G401.6 (cell line): ENCODE results near the gene B4GALNT4.
"Not testable (repeated sequence)": the region's sequence is repeated elsewhere in the genome, so short reads cannot be mapped to it uniquely, and the experiment has no call there.

Source experiments
- FAIRE-seq: peaks from 2 replicates; lab custom pipeline; 2012; peaks lifted over from hg19 to GRCh38; lab: Jason Lieb, UNC

B4GALNT4 gene

GRCh38 chr11:358129-358800 lies 11.0 kb upstream of the B4GALNT4 start:
- FAIRE-seq = no peak

DNA sequence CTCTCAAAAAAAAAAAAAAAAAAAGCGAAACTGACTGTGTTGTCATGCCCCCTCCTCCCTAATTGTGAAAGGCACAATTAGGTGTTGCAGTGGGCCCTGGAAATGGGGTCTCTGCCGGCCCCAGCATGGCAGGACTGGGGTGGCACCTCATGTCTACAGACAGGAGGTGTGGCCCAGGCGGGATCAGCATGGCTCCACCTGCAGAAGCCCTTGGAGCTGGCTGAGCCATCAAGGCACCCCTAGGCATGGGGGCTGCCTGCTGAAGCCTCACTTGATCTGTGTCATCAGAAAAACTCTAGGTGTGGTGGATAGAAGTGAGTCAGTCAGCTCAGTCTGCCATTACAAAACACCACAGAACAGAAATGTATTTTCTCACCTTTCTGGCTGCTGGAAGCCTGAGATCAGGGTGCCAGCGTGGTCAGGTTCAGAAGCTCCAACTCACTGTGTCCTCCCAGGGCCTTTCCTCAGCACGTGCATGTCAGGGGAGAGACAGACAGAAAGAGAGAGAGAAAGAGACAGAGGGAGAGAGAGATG lies 10.1 kb upstream of the B4GALNT4 start:
- no peak for FAIRE-seq

GRCh38 chr11:360326-361280 lies 8.7 kb upstream of the B4GALNT4 start:
- no peak for FAIRE-seq

- FAIRE-seq = no peak
These were observed 6.5 kb upstream of the B4GALNT4 start for GRCh38 chr11:362642-363442.

- not testable (repeated sequence) for FAIRE-seq
These were observed 5.9 kb upstream of the B4GALNT4 start for GRCh38 chr11:363443-363805.

DNA sequence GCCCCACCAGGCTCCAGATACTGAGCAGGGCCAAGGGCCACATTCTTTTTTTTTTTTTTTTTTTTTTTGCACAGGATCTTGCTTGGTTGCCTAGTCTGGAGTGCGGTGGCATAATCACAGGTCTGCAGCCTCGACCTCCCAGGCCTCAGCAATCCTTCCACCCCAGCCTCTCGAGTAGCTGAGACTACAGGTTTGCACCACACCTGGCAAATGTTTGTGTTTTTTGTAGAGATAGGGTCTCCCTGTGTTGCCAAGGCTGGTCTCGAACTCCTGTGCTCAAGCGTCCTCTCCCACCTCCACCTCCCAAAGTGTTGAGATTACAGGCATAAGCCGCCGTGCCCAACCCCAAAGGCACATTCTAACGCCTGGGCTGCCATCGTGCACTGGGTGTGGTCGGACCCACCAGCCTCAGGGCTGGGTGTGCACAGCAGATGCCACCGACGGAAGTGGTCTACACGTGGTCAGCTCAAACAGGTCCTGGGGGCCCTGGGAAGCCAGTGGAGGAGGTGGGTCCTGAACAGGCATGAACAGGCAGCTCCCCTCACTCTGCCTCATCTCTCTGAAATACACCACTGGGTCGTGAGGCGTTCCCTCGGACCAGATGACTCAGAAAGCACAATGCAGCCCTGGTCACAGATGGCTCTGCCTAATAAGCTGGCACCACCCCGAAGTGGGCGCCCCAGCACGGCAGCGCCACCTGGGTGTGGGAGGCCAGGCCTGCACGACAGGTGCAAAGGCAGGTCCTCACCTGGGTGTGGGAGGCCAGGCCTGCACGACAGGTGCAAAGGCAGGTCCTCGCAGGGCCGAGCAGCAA lies 5.1 kb upstream of the B4GALNT4 start:
- no peak for FAIRE-seq

DNA sequence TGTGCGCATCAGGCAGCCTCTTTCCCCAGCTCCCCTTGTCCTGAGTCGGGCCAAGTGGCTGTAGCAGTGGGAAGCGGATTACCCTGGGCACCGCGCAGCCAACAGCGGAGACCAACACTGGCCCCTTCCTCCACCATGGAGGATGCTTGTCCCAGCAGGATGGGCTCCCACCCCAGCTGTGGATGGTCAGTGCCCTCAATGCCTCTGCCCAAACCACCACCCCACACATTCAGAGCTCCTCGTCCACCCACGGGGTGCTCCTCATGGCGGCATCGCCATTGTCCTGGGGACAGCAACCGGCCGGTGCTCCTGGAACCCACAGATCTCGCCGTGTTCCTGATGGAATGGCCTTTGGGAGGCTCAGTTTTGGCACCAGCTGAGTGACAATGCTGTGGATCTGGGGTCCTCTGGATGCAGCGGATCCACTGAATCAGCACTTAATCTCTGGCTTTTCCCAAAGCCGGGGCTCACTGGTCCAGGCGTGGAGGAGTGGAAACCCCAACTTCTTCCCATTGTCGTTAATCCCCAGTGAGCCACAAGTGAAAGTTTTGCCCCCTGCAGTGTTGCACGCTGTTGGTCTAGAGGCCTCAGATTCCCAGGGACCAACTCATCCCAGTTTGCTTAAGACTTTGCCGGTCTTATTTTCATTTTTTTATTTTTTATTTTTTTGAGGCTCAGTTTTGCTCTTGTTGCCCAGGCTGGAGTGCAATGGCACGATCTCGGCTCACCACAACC lies 4.1 kb upstream of the B4GALNT4 start:
- FAIRE-seq = no peak

- no peak for FAIRE-seq
These were observed 3.5 kb upstream of the B4GALNT4 start for GRCh38 chr11:365831-366230.

DNA sequence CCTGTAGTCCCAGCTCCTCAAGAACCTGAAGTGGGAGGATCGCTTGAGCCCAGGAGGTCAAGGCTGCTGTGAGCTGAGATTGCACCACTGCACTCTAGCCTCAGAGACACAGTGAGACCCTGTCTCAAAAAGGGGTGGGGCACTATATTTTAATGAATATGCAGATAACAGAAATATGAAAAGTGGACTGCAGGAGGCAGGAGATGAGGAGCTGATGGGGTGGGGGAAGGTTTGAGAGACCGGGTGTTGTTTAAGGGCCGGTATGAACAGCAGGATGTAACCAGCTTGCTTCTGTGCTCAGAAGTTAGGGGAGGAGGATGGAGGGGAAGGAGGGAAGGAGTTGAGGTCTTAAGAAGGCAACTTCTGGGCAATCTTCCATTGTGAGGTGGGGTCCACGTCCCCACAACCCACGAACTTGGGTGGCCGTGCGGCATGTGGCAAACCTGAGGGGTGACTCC lies 1.3 kb upstream of the B4GALNT4 start:
- no peak for FAIRE-seq

DNA sequence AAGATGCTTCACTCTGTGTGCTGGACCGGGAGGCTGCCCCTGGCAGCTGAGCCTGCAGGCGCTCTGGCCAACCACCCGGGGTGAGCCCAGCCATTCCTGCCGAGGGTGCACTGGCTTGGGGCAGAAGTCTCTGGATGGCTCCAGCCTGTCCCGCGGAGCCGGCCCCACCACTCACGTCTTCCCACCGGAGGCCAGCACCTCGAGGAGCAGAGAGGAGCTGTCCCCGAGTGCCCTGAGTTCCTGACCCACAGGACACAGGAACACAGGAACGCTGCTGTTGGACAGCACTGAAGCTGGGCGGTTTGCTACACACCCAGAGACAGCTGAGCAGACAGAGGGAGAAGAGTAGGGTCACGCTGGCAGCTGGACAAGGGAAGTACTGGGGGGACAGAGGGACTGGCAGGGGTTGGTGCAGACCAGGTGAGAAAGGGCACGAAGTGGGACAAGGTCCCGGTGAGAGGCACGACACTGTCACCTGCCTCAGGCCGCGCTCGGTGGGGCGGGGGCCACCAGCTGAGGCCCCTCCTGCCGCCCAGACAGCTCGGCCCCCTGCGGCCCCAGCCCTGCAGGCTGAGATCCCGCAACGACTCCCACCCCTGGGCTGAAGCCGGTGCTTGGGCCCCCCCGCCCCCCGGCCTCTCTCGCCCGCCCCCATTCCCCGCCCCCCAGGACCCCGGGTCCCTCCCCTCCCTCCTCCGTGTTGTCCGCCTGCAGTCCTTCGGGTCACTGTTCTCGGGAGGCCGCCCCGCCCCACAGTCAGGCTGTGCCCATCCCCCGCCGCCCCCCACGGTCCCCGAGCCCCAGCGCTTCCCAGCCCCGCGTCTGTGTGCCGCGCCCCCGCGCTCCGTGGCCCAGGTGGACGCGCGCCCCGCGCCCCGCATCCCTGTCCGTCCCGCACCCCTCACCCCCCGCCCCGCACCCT lies 624 bp upstream of the B4GALNT4 start:
- no peak for FAIRE-seq

GRCh38 chr11:370070-370941 lies 1.0 kb downstream of the B4GALNT4 start:
- FAIRE-seq = no peak

GRCh38 chr11:371051-371450 lies 1.8 kb downstream of the B4GALNT4 start:
- no peak for FAIRE-seq

GRCh38 chr11:371716-372590 lies 2.7 kb downstream of the B4GALNT4 start:
- FAIRE-seq = no peak

DNA sequence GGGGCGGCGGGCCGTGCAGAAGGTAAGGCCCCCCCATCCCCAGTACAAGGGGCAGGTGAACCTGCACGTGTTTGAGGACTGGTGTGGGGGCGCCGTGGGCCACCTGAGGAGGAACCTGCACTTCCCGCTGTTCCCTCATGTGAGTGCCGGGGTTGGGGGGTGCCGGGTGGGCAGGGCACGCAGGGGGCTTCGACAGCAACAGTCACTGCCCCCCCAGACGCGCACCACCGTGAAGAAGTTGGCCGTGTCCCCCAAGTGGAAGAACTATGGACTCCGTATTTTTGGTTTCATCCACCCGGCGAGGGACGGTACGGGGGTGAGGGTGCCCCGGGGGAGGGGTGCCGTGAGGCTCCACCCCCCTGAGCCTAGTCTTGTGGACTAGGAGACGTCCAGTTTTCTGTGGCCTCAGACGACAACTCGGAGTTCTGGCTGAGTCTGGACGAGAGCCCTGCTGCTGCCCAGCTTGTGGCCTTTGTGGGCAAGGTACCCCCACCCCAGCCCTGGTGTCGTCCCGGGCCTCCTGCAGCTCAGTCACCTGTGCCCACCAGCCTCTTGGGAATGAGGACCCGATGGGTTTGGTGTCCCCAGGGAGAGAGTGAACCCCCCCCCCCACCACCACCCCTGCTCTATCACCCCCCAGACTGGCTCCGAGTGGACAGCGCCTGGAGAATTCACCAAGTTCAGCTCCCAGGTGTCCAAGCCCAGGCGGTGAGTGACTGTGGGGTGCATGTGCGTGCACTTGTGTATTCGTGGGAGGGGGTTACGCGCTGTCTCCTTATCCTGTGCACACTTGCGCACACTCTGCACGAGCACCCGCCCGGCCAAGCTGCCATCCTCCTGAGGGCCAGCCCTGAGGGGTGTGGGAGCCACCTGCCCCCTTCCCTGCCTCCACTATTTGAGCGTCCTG lies 3.8 kb downstream of the B4GALNT4 start:
- no peak for FAIRE-seq

DNA sequence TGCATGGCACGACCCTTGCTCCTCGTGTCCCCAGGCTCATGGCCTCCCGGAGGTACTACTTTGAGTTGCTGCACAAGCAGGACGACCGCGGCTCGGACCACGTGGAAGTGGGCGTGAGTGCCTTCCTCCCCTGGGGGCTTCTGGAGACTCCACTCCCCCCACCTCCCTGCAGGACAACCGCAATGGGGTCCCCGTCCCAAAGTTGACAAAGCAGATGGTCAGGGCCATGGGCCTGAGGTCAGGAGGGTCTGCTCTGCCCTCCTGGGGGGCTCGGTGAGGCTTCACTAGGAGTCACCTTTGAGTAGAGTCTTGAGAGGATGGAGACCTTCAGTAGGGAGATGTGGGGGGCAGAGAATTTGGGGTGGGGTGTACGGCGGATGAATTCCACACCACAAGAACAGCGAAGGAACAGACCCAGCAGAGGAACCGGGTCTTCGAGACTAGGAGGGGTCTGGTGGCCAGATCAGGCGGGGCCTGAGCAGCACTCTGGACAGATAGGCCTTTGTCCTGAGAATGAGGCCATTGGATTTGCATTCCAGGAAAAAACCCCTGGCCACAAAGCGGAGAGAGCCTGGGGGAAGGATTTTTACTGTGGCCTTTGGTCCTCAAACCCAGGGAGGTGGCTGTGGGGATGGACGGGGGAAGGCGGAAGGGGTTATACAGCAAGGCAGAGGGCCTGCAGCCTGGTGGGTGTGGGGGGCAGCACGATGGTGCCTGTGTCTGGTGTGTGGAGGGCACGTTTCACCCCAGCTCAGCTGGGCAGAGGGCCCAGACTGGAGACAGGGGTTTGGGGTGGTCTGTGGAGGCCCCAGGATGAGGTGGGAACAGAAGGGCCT lies 4.6 kb downstream of the B4GALNT4 start:
- no peak for FAIRE-seq
